H9 (cell line): ENCODE data around the gene BLNK. TPM values are rescaled to one million over a fixed set of nuclear protein-coding genes. Genes with fewer than 3 reads are reported as not detected.

Experiments used
- DNase-seq: peaks from one replicate; pipeline ENCODE4 v3.0.0-alpha.2; 2017
- H2AFZ ChIP-seq: one replicate; pipeline ENCODE4 v1.6.1; 2013; ENCODE audit warnings: mild to moderate bottlenecking, low read length, control low read depth, moderate library complexity
- H2AK5ac ChIP-seq: 2 replicates; pipeline ENCODE4 v1.6.1; 2013; ENCODE audit warnings: low read length, control low read depth, mixed read lengths; ENCODE audit not compliant: insufficient read length
- H2BK120ac ChIP-seq: one replicate; pipeline ENCODE4 v1.6.1; 2013; ENCODE audit warnings: low read depth, mild to moderate bottlenecking, low read length, control low read depth, inconsistent platforms; ENCODE audit not compliant: poor library complexity, severe bottlenecking
- H2BK12ac ChIP-seq: 2 replicates; pipeline ENCODE4 v1.6.1; 2013; ENCODE audit warnings: low read length, control low read depth, mixed read lengths, low read depth; ENCODE audit not compliant: insufficient read length
- H2BK15ac ChIP-seq: 2 replicates; pipeline ENCODE4 v1.6.1; 2013; ENCODE audit warnings: low read depth, low read length, control low read depth
- H2BK20ac ChIP-seq: one replicate; pipeline ENCODE4 v1.6.1; 2013; ENCODE audit warnings: low read depth, mild to moderate bottlenecking, low read length, control low read depth, inconsistent platforms; ENCODE audit not compliant: poor library complexity, severe bottlenecking
- H2BK5ac ChIP-seq: 2 replicates; pipeline ENCODE4 v1.6.1; 2013; ENCODE audit warnings: low read length, control low read depth, mixed read lengths; ENCODE audit not compliant: insufficient read length
- H3K14ac ChIP-seq: 2 replicates; pipeline ENCODE4 v1.6.1; 2013; ENCODE audit warnings: low read length, control low read depth; ENCODE audit not compliant: insufficient read depth
- H3K18ac ChIP-seq: 2 replicates; pipeline ENCODE4 v1.6.1; 2013; ENCODE audit warnings: low read depth, mild to moderate bottlenecking, mixed read lengths, low read length, control low read depth; ENCODE audit not compliant: insufficient read length
- H3K23ac ChIP-seq: 2 replicates; pipeline ENCODE4 v1.6.1; 2013; ENCODE audit warnings: low read length, control low read depth, mixed read lengths, low read depth; ENCODE audit not compliant: insufficient read length
- H3K23me2 ChIP-seq: 2 replicates; pipeline ENCODE4 v1.6.1; 2013; ENCODE audit warnings: low read depth, mild to moderate bottlenecking, mixed read lengths, low read length, control low read depth; ENCODE audit not compliant: insufficient read length, poor library complexity, severe bottlenecking
- H3K27ac ChIP-seq: 2 replicates; pipeline ENCODE4 v1.5.1; 2013; ENCODE audit warnings: low read length, control low read depth, mixed read lengths, low read depth; ENCODE audit not compliant: insufficient read length
- H3K27me3 ChIP-seq: 2 replicates; pipeline ENCODE4 v1.6.1; 2013; ENCODE audit warnings: low read length, control low read depth, inconsistent platforms; ENCODE audit not compliant: insufficient read depth
- H3K4ac ChIP-seq: 2 replicates; pipeline ENCODE4 v1.6.1; 2013; ENCODE audit warnings: low read depth, mild to moderate bottlenecking, control low read depth, inconsistent platforms, low read length, moderate library complexity
- H3K4me1 ChIP-seq: 2 replicates; pipeline ENCODE4 v1.6.1; 2013; ENCODE audit warnings: low read length, control low read depth, inconsistent platforms; ENCODE audit not compliant: insufficient read depth
- H3K4me2 ChIP-seq: 2 replicates; pipeline ENCODE4 v1.6.1; 2013; ENCODE audit warnings: low read length, control low read depth, mixed read lengths; ENCODE audit not compliant: insufficient read length, insufficient read depth
- H3K56ac ChIP-seq: 2 replicates; pipeline ENCODE4 v1.6.1; 2013; ENCODE audit warnings: low read depth, mild to moderate bottlenecking, mixed read lengths, low read length, control low read depth; ENCODE audit not compliant: insufficient read length
- H3K79me1 ChIP-seq: 2 replicates; pipeline ENCODE4 v1.6.1; 2013; ENCODE audit warnings: low read depth, mild to moderate bottlenecking, moderate library complexity, low read length, control low read depth, inconsistent platforms; ENCODE audit not compliant: insufficient read depth, poor library complexity, severe bottlenecking
- H3K79me2 ChIP-seq: 2 replicates; pipeline ENCODE4 v1.6.1; 2013; ENCODE audit warnings: low read length, control low read depth, inconsistent platforms; ENCODE audit not compliant: insufficient read depth
- H3K9ac ChIP-seq: 2 replicates; pipeline ENCODE4 v1.6.1; 2013; ENCODE audit warnings: low read length, control low read depth, mixed read lengths; ENCODE audit not compliant: insufficient read length; ENCODE audit errors: extremely low read depth
- H3K9me3 ChIP-seq: one replicate; pipeline ENCODE4 v1.6.1; 2013; ENCODE audit warnings: low read depth, low read length, inconsistent platforms; ENCODE audit not compliant: control insufficient read depth
- H3T11ph ChIP-seq: one replicate; pipeline ENCODE4 v1.6.1; 2013; ENCODE audit warnings: mild to moderate bottlenecking, low read length, control low read depth, inconsistent platforms
- H4K20me1 ChIP-seq: one replicate; pipeline ENCODE4 v1.6.1; 2013; ENCODE audit not compliant: control insufficient read depth, insufficient read length, insufficient read depth
- H4K5ac ChIP-seq: 2 replicates; pipeline ENCODE4 v1.6.1; 2013; ENCODE audit warnings: low read depth, mild to moderate bottlenecking, mixed read lengths, low read length, control low read depth; ENCODE audit not compliant: insufficient read length
- H4K8ac ChIP-seq: replicated peaks from 2 replicates; pipeline ENCODE4 v1.6.1; 2013; ENCODE audit warnings: low read length, control low read depth, mixed read lengths, low read depth; ENCODE audit not compliant: insufficient read length
- H4K91ac ChIP-seq: 2 replicates; pipeline ENCODE4 v1.6.1; 2013; ENCODE audit warnings: low read depth, mild to moderate bottlenecking, moderate library complexity, mixed read lengths, low read length, control low read depth; ENCODE audit not compliant: insufficient read length
- H3K27ac Mint-ChIP-seq, 3 experiments: 2 replicates in 2 of 3; 3 replicates in 1 of 3; pipeline ENCODE4 v1.8.0; 2020 to 2021; ENCODE audit warnings: mixed read lengths in 3 of 3, mild to moderate bottlenecking in 1 of 3, moderate library complexity in 1 of 3
- H3K27me3 Mint-ChIP-seq: 2 replicates; pipeline ENCODE4 v1.8.0; 2021; ENCODE audit warnings: low read depth, mild to moderate bottlenecking, moderate library complexity, mixed read lengths
- H3K36me3 Mint-ChIP-seq, 3 experiments: 2 replicates in 2 of 3; 3 replicates in 1 of 3; pipeline ENCODE4 v1.8.0; 2020 to 2021; ENCODE audit warnings: low read depth in 3 of 3, mixed read lengths in 3 of 3; ENCODE audit not compliant: insufficient read depth in 1 of 3
- H3K4me1 Mint-ChIP-seq, 2 experiments: 2 replicates each; pipeline ENCODE4 v1.8.0; 2020; ENCODE audit warnings: mixed read lengths in 2 of 2
- H3K4me3 Mint-ChIP-seq, 2 experiments: 2 replicates in 1 of 2; 3 replicates in 1 of 2; pipeline ENCODE4 v1.8.0; 2020 to 2021; ENCODE audit warnings: mild to moderate bottlenecking in 2 of 2, mixed read lengths in 2 of 2, moderate library complexity in 1 of 2
- H3K9me3 Mint-ChIP-seq, 2 experiments: 2 replicates in 1 of 2; 3 replicates in 1 of 2; pipeline ENCODE4 v1.8.0; 2020; ENCODE audit warnings: mild to moderate bottlenecking in 2 of 2, mixed read lengths in 2 of 2, moderate library complexity in 1 of 2
- CTCF ChIP-seq: fragments of 200-600 bp; sonication (generic); conservative IDR thresholded peaks from 3 replicates; pipeline ENCODE4 v1.8.0; 2021; ENCODE audit warnings: antibody characterized with exemption, mild to moderate bottlenecking
- WGBS: extraction: QIAGEN DNeasy Blood & Tissue Kit; methylation state at CpG from one replicate; pipeline ENCODE4 v1.1.7; 2013; ENCODE audit warnings: missing lambda C conversion rate, low lambda C conversion rate, mixed read lengths; ENCODE audit not compliant: insufficient read length; ENCODE audit errors: extremely low coverage; 5-methylcytosine and 5-hydroxymethylcytosine counted together
- total RNA-seq: library from RNA; stranded (reverse); gene quantifications from 2 replicates; pipeline ENCODE4 v1.2.1, GENCODE V29; 2021

The BLNK gene
- total RNA-seq, 1 experiment from 2014 or later: not detected

GRCh38 chr10:96288151-96288621, 16.8 kb upstream of the BLNK start:
- Histone ChIP-seq H3T11ph (no peak overlapping the region), H3K27me3 (no peaks in the 10 kb centered on the region), H4K20me1 (no peaks in the 10 kb centered on the region), H3K79me2 (no peaks in the 10 kb centered on the region), H2AK5ac (no peak overlapping the region), H3K4ac (no peak overlapping the region), H2BK15ac (no peak overlapping the region), H3K4me1 (peaks cover 3% of the 10 kb centered on the region), H3K18ac (no peak overlapping the region), H4K91ac (no peak overlapping the region), H2AFZ (no peak overlapping the region), H3K27ac (no peak overlapping the region), H4K5ac (no peak overlapping the region), H3K79me1 (no peaks in the 10 kb centered on the region), H2BK120ac (no peak overlapping the region), H3K14ac (no peak overlapping the region), H3K9ac (no peak overlapping the region), H3K23me2 (no peaks in the 10 kb centered on the region), H3K9me3 (no peaks in the 10 kb centered on the region), H3K56ac (no peak overlapping the region), H2BK20ac (no peak overlapping the region), H3K23ac (no peak overlapping the region), H4K8ac (no peak overlapping the region), H2BK5ac (no peak overlapping the region), H2BK12ac (no peak overlapping the region), H3K4me2 (no peak overlapping the region)
- H3K4me1 Mint-ChIP-seq: peaks cover 10 to 21% of the 10 kb centered on the region in 2 experiments
- no CpG with 5 or more reads among the region's 5 CpGs for WGBS
- no peaks in the 10 kb centered on the region for H3K9me3 Mint-ChIP-seq
- H3K4me3 Mint-ChIP-seq: no peak overlapping the region
- H3K27me3 Mint-ChIP-seq: no peaks in the 10 kb centered on the region
- H3K27ac Mint-ChIP-seq: no peak overlapping the region
- no peak for DNase-seq
- H3K36me3 Mint-ChIP-seq: no peaks in the 10 kb centered on the region
- no peak for TF ChIP-seq CTCF
